ENCODE measurements around the gene CCDC27.
A peak's percentile ranks its signal among the peaks of the same experiment; 100 is the strongest.
"Not testable (repeated sequence)": the region's sequence is repeated elsewhere in the genome, so short reads cannot be mapped to it uniquely, and the experiment has no call there.

CCDC27 gene

DNA sequence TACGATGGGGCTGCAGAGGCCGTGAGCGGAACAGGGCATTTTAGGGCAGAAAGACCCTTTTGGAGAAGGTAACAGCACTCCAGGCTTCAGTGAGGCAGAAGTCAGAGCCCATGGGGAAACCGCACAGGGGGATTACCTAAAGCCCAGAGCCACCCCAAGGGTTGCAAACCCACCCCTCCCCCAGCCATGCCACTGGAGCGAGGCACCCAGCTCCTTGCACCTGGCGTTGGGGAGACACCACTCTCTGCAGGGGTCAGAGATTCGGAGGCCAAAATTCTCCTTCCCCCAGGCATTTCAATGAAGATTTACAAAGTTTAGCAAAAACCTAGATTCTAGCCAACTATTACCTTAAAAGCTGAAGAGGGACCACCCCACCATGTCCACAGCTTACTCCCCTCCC lies 38.4 kb upstream of the CCDC27 start:
- ATAC-seq = no peak
- H3K36me3 Mint-ChIP-seq = no peaks in the 10 kb centered on the region

GRCh38 chr1:3714284-3714741 lies 37.9 kb upstream of the CCDC27 start:
- Mint-ChIP-seq H3K9me3 (no peaks in the 10 kb centered on the region), H3K4me3 (no peak overlapping the region), H3K4me1 (peaks cover 10% of the 10 kb centered on the region), H3K27ac (no peak overlapping the region), H3K36me3 (no peaks in the 10 kb centered on the region), H3K27me3 (peaks cover 72% of the 10 kb centered on the region)
- ATAC-seq = no peak

More for the DNA sequence above, 38.4 kb upstream of the CCDC27 start:
- H3K4me1 Mint-ChIP-seq = peaks cover 6% of the 10 kb centered on the region
- H3K4me3 Mint-ChIP-seq = no peak overlapping the region
- H3K27ac Mint-ChIP-seq = no peak overlapping the region
- peaks cover 72% of the 10 kb centered on the region for H3K27me3 Mint-ChIP-seq
- no peaks in the 10 kb centered on the region for H3K9me3 Mint-ChIP-seq

DNA sequence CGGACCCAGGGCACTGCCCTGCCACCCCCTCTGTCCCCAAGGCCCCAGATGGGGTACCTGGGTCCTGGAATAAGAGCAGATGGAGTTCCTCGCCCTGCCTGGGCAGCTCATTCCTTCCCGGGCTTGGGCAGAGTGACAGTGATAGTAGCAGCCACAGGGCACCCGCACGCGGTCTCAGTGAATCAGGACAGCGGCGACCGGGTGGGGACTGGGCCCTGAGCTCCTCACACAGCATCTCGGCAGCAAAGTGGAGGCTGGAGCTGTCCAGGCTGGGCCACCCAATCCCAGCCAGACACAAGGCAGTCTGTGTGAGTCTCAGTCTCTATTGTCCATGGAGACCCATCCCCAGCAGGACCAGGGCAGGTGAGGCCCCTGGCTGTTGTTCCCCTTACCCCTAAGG lies 37.4 kb upstream of the CCDC27 start:
- H3K4me3 Mint-ChIP-seq = no peak overlapping the region
- H3K36me3 Mint-ChIP-seq = no peaks in the 10 kb centered on the region
- no peak for ATAC-seq
- H3K27me3 Mint-ChIP-seq = peaks cover 72% of the 10 kb centered on the region
- peaks cover 15% of the 10 kb centered on the region for H3K4me1 Mint-ChIP-seq
- no peak overlapping the region for H3K27ac Mint-ChIP-seq
- no peaks in the 10 kb centered on the region for H3K9me3 Mint-ChIP-seq

DNA sequence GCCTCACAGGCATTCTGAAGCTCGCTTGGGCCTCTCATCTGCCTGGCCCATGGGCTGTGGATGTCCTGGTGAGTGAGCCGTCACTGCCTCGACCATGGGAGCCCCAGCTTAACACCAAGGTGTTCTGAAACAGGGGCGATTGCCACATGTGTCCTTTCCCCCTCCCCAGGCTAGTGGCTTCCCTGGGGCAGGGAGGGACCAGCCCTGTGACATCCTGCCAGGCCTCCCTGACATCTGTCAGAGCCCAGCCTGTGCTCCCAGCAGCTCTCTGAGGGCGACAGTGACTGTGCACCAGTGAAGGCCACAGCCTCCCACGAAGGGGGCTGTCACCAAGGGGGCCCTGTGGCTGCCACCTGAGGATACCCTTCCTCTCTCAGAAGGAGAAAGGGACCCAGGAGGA lies 35.9 kb upstream of the CCDC27 start:
- H3K4me1 Mint-ChIP-seq = peaks cover 20% of the 10 kb centered on the region
- ATAC-seq = no peak
- no peak overlapping the region for H3K4me3 Mint-ChIP-seq
- no peak overlapping the region for H3K27ac Mint-ChIP-seq
- no peaks in the 10 kb centered on the region for H3K9me3 Mint-ChIP-seq
- peaks cover 73% of the 10 kb centered on the region for H3K27me3 Mint-ChIP-seq
- no peaks in the 10 kb centered on the region for H3K36me3 Mint-ChIP-seq

DNA sequence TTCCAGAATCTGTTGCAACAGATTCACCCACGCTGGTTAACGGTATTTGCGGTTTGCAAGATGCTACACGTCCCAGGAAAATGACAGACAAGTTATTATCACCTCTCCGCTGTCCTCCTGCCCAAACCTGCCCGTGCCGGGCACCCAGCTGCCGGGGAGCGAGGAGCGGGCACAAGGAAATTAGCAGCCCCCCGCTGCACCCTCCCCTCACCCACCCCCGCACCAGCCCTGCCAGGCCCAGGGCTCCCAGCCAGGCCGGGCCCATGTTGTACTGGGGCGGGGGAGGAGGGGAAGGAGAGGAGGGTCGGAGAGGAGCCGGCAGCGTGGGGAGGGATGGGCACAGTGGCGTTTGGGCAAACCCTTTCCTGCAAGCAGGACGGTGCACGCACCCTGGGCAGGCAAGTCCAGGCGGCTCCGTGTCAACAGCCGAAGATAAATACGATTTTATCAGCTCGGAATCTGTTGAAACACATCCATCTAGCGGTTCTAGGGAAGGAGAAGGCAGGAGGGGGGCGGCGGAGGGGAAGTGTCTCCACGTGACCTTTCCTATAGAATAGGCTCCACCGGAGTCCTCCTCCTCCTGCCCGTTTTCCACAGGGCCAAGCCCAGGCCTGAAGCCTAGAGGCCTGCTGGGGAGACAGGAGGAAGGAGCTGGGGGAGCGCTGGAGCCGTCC lies 35.1 kb upstream of the CCDC27 start:
- no peaks in the 10 kb centered on the region for H3K9me3 Mint-ChIP-seq
- no peak for ATAC-seq
- H3K27ac Mint-ChIP-seq = no peak overlapping the region
- no peak overlapping the region for H3K4me3 Mint-ChIP-seq
- H3K36me3 Mint-ChIP-seq = no peaks in the 10 kb centered on the region
- peaks cover 20% of the 10 kb centered on the region for H3K4me1 Mint-ChIP-seq
- H3K27me3 Mint-ChIP-seq = peaks cover 71% of the 10 kb centered on the region

- H3K27ac Mint-ChIP-seq = no peak overlapping the region
- peak; percentile 18 for ATAC-seq
- no peaks in the 10 kb centered on the region for H3K36me3 Mint-ChIP-seq
- H3K4me1 Mint-ChIP-seq = peaks cover 20% of the 10 kb centered on the region
- no peak overlapping the region for H3K4me3 Mint-ChIP-seq
- peaks cover 64% of the 10 kb centered on the region for H3K27me3 Mint-ChIP-seq
- no peaks in the 10 kb centered on the region for H3K9me3 Mint-ChIP-seq
Measured at GRCh38 chr1:3717715-3718601, 34.3 kb upstream of the CCDC27 start.

- Mint-ChIP-seq H3K4me3 (no peak overlapping the region), H3K4me1 (peaks cover 20% of the 10 kb centered on the region), H3K27me3 (peaks cover 56% of the 10 kb centered on the region), H3K27ac (no peak overlapping the region), H3K9me3 (no peaks in the 10 kb centered on the region), H3K36me3 (no peaks in the 10 kb centered on the region)
- no peak for ATAC-seq
Measured at GRCh38 chr1:3718764-3719163, 33.5 kb upstream of the CCDC27 start.

DNA sequence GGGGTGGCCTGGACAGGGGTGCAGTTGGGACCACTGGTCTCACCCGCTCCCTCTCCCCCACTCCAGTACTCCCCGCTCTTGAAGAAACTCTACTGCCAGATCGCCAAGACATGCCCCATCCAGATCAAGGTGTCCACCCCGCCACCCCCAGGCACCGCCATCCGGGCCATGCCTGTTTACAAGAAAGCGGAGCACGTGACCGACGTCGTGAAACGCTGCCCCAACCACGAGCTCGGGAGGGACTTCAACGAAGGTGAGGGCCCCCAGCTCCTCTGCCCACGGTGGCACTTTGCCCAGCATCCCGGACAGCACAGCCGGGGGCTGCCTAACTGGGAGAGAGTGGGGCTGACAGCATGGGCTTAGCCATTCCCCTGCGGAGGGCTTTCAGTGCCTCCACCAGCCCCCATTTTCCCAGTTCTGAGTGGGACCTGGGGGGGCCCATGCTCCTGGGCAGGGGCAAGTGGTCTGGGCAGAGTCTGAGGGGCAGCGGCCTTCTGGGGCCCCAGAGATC lies 30.2 kb upstream of the CCDC27 start:
- Mint-ChIP-seq H3K27ac (no peak overlapping the region), H3K9me3 (peaks cover 4% of the 10 kb centered on the region), H3K4me1 (peaks cover 27% of the 10 kb centered on the region), H3K27me3 (peaks cover 62% of the 10 kb centered on the region), H3K36me3 (no peaks in the 10 kb centered on the region), H3K4me3 (no peak overlapping the region)
- ATAC-seq = no peak

GRCh38 chr1:3722846-3723245 lies 29.4 kb upstream of the CCDC27 start:
- Mint-ChIP-seq H3K9me3 (peaks cover 4% of the 10 kb centered on the region), H3K27me3 (peaks cover 61% of the 10 kb centered on the region), H3K4me1 (peaks cover 27% of the 10 kb centered on the region), H3K27ac (no peak overlapping the region), H3K4me3 (no peak overlapping the region), H3K36me3 (no peaks in the 10 kb centered on the region)
- no peak for ATAC-seq

- not testable (repeated sequence) for H3K9me3 Mint-ChIP-seq, H3K27ac Mint-ChIP-seq, H3K36me3 Mint-ChIP-seq, H3K4me3 Mint-ChIP-seq
- ATAC-seq = peak; percentile 60
- peaks cover 66% of the 10 kb centered on the region for H3K27me3 Mint-ChIP-seq
- H3K4me1 Mint-ChIP-seq = peaks cover 14% of the 10 kb centered on the region
Measured at GRCh38 chr1:3724416-3725030, 27.7 kb upstream of the CCDC27 start.

DNA sequence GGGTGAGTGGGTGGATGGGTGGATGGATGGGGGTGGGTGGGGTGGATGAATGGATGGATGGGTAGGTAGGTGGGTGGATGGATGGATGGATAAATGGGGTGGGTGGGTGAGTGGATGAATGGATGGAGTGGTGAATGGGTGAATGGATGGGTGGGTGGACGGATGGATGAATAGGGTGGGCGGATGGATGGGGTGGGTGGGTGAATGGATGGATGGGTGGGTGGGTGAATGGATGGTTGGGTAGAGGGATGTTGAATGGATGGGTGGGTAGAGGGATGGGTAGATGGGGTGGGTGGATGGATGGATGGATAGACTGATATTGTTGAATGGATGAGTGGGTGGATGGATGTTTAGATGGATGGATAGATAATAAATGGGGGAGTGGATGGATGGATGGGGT lies 26.9 kb upstream of the CCDC27 start:
- Mint-ChIP-seq H3K27ac (no peak overlapping the region), H3K9me3 (peaks cover 4% of the 10 kb centered on the region), H3K4me1 (peaks cover 6% of the 10 kb centered on the region), H3K4me3 (no peak overlapping the region), H3K36me3 (no peaks in the 10 kb centered on the region), H3K27me3 (peaks cover 57% of the 10 kb centered on the region)
- no peak for ATAC-seq

DNA sequence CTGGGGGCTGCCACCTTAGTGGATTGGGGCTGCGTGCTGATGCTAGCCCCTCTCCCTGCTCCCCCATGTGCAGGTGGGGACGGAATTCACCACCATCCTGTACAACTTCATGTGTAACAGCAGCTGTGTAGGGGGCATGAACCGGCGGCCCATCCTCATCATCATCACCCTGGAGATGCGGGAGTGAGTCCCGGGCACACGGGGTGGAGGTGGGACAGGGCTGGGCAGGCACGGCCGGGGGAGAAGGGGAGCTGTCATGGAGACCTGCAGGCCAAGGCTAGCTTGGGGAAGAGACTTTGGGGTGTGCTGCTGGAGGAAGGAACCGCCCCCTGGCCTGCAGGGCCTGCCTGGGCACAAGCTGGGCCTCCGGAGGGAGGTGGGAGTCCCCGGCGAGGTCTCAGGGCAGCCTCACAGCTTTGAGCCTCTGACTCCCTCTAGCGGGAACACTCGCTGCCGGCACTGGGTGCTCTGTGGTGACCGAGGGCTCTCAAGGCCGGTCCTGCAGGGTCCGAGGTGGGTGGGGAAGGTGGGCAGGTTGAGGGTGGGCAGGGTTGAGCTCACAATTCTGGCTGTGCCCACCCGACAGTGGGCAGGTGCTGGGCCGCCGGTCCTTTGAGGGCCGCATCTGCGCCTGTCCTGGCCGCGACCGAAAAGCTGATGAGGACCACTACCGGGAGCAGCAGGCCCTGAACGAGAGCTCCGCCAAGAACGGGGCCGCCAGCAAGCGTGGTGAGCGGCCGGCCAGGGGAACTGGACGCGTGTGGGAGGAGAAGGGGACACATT lies 25.0 kb upstream of the CCDC27 start:
- H3K9me3 Mint-ChIP-seq = peaks cover 4% of the 10 kb centered on the region
- H3K4me1 Mint-ChIP-seq = peaks cover 6% of the 10 kb centered on the region
- H3K27me3 Mint-ChIP-seq = peaks cover 42% of the 10 kb centered on the region
- H3K27ac Mint-ChIP-seq = no peak overlapping the region
- no peak overlapping the region for H3K4me3 Mint-ChIP-seq
- H3K36me3 Mint-ChIP-seq = no peaks in the 10 kb centered on the region
- peak; percentile 56 for ATAC-seq

DNA sequence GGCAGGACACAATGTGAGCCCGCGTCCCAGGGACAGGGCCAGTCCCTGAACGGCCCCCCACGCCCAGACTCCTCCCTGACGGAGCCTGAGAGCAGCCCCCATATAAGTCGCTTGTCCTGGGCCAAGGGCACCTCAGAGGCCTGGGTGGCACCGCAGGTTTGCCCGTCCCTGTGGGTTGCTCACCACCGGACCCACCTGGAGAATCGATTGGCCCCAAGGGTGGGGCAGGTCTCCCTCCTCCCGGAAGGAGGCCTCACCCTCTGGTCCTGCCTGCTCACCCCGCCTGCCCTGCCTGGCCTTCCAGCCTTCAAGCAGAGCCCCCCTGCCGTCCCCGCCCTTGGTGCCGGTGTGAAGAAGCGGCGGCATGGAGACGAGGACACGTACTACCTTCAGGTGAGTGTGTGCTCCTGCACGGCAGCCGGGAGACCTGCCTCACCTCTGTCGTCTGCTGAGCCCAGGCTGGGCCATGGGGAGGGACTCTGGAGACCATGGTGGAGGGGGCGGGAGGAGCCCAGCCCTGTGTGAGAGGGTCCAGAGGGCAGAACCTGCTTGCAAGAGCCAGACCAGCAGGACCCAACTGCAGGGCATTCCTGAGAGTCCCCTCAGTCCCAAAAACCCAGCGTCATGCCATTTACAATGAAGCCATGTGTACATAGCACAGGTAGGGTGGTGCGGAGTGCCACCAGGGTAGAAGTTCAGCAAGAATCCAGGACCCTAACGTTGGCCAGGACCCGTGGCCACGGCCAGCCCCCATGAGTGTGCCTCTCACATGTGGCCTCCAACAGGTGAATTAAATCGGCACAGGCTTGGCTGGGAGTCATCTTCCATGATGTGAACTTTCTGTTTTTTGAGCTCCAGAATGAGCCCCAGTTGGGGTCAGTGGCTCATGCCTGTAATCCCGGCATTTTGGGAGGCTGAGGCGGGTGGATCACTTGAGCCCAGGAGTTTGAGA lies 24.1 kb upstream of the CCDC27 start:
- Mint-ChIP-seq H3K4me1 (peaks cover 6% of the 10 kb centered on the region), H3K4me3 (no peak overlapping the region), H3K9me3 (peaks cover 4% of the 10 kb centered on the region), H3K27me3 (peaks cover 42% of the 10 kb centered on the region), H3K27ac (no peak overlapping the region), H3K36me3 (no peaks in the 10 kb centered on the region)
- no peak for ATAC-seq

Data from stimulated activated memory B cell treated with anti-CD40 and anti-IgM and Interleukin-4, amounts not matched to agents 10 μg/mL and 1 μg/mL and 100 μg/mL, for 72 hours (primary cell).